ENCODE results near the gene CDH13. TPM values are rescaled to one million over a fixed set of nuclear protein-coding genes. Genes with fewer than 3 reads are reported as not detected.

Gene CDH13
- total and polyA plus RNA-seq, 2 of the 8 experiments (the other 6 are each of a cell fraction or from before 2014, with no cell fraction given) = 2.3 to 2.4 TPM

DNA sequence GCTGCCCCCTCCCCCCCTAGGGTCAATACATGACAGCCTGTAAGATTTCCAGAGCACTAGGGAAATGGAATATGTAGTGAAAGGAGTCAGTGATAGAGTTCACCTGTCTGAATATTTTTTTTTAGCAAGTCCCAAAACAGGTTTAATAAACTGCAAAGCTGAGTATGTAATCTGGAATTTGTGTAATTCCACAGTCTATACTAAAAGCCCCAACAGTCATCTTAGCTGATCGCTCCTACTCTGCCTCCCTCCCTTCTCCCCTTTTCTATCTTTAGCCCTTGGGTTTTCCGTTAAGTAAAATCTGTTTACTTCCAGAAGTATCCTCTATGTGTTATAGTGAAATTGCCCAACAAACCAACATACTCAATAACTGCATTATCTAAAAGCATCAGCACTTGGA lies 3.5 kb downstream of the CDH13 start:
- H3K9ac ChIP-seq (replicated peaks in 1 of 4; ENCODE audit: extremely low read depth in 1 of 4, low read depth in 3 of 4, low read length in 3 of 4) = no peak overlapping the region
- no peak overlapping the region for H4K8ac ChIP-seq (ENCODE audit: extremely low read depth, insufficient read depth, low read length)
- no peak overlapping the region for H2AFZ ChIP-seq (ENCODE audit: low read length)
- no peak overlapping the region for H3K4ac ChIP-seq (replicated peaks; ENCODE audit: insufficient read length, low read depth, low read length)
- H3K56ac ChIP-seq (replicated peaks; ENCODE audit: insufficient read length, low read depth, low read length) = no peak overlapping the region
- H3K4me1 ChIP-seq (replicated peaks in 1 of 4; ENCODE audit: control insufficient read depth in 3 of 4, insufficient read depth in 4 of 4, low read length in 3 of 4) = peaks cover 2 to 11% (median 7%) of the 10 kb centered on the region in 4 experiments
- no peak overlapping the region for H3K14ac ChIP-seq (ENCODE audit: insufficient read length)
- H3K79me1 ChIP-seq (ENCODE audit: low read depth, low read length) = no peaks in the 10 kb centered on the region
- no peak overlapping the region for H2BK120ac ChIP-seq (replicated peaks; ENCODE audit: low read depth, low read length)
- H2BK15ac ChIP-seq (ENCODE audit: low read length) = no peak overlapping the region
- no peak overlapping the region for H2BK20ac ChIP-seq (ENCODE audit: low read length)
- H2BK12ac ChIP-seq (ENCODE audit: low read depth, low read length) = no peak overlapping the region
- FAIRE-seq = no peak
- POLR2A ChIA-PET (ENCODE audit: partially characterized antibody) = no interaction called here
- peak overlapping the region in 1 of 2 experiments; percentile 17; a peak in 1 of 4 replicates for H3K4me2 ChIP-seq (ENCODE audit: insufficient read depth in 1 of 2, low read depth in 2 of 2, low read length in 2 of 2)
- CTCF ChIA-PET (ENCODE audit: partially characterized antibody) = interaction anchor here (0.9 to 5.4 kb wide), 11 partner anchors 9 to 603 kb away, joined by 3 to 36 read pairs (median 5); no protein-coding TSS in a partner anchor
- no peak overlapping the region for H2AK5ac ChIP-seq (ENCODE audit: low read depth, low read length)
- no peak overlapping the region for H2BK5ac ChIP-seq (ENCODE audit: low read depth, low read length)
- no peak overlapping the region for H4K5ac ChIP-seq (ENCODE audit: insufficient read length, low read depth, low read length)
- no peaks in the 10 kb centered on the region for H3K79me2 ChIP-seq (ENCODE audit: control insufficient read depth in 1 of 2, insufficient read depth in 2 of 2, low read length in 2 of 2)
- H3K36me3 ChIP-seq (ENCODE audit: control insufficient read depth in 2 of 4, insufficient read depth in 4 of 4, low read length in 3 of 4) = no peaks in the 10 kb centered on the region
- H3K27me3 ChIP-seq (replicated peaks in 1 of 4; ENCODE audit: control insufficient read depth in 3 of 4, extremely low read depth in 1 of 4, insufficient read depth in 3 of 4, low read length in 3 of 4) = peaks cover 16 to 39% (median 37%) of the 10 kb centered on the region in 4 experiments
- WGBS, 2 experiments (ENCODE audit: extremely low coverage in 1 of 2, insufficient coverage in 1 of 2, insufficient read length in 1 of 2, insufficient replicate concordance in 2 of 2, low coverage in 1 of 2, low lambda C conversion rate in 2 of 2, missing lambda C conversion rate in 1 of 2) = 79% methylated on average over 2 of the region's 2 CpGs; no CpG with 5 or more reads in 1 of the 2 experiments
- H3K4me3 ChIP-seq (ENCODE audit: extremely low read depth in 1 of 4, insufficient read depth in 2 of 4, low read depth in 3 of 4, low read length in 4 of 4) = no peak overlapping the region
- H3K18ac ChIP-seq (ENCODE audit: extremely low read depth, low read length) = no peak overlapping the region
- H3K9me3 ChIP-seq (ENCODE audit: insufficient read depth in 2 of 2, low read depth in 1 of 2, low read length in 1 of 2) = 0 out of 4 replicates have a peak, but pooled peaks cover 0 to 3% of the 10 kb centered on the region in 2 experiments
- H3K27ac ChIP-seq (ENCODE audit: low read depth, low read length) = no peak overlapping the region
- no peaks in the 10 kb centered on the region for H4K20me1 ChIP-seq (replicated peaks in 1 of 2; ENCODE audit: control insufficient read depth in 1 of 2, insufficient read depth in 2 of 2, low read length in 2 of 2)
- H4K91ac ChIP-seq (replicated peaks; ENCODE audit: insufficient read length, low read length) = no peak overlapping the region
- DNase-seq (ENCODE audit: low read depth in 1 of 2, low spot score in 2 of 2) = no peak
- H3K23me2 ChIP-seq (ENCODE audit: low read depth, low read length) = peaks cover 11% of the 10 kb centered on the region; the same call in 1 of the 2 replicates
- no peak overlapping the region for H3K23ac ChIP-seq (ENCODE audit: insufficient read length)
- TF ChIP-seq RNF2 (IDR thresholded peaks at IDR 0.05; ENCODE audit: borderline replicate concordance, low read depth, low read length, missing control alignments, poor library complexity, severe bottlenecking) (no peak), PHF8 (conservative IDR thresholded peaks at IDR 0.05; ENCODE audit: low read depth, low read length) (no peak), EGR1 (IDR thresholded peaks at IDR 0.05; ENCODE audit: borderline replicate concordance, low read depth, low read length) (no peak)
